Trophoblast cell (in vitro differentiated cells and primary cell): ENCODE results near the gene CTTN.

ENCODE experiments used
- DNase-seq, 2 donors: peaks; one replicate each; pipeline ENCODE4 v3.0.0-alpha.2; 2016
- H2AFZ ChIP-seq: 2 replicates; pipeline ENCODE4 v1.6.1; 2013; ENCODE audit warnings: low read length, moderate library complexity, mild to moderate bottlenecking; ENCODE audit not compliant: insufficient read depth, poor library complexity
- H2AK5ac ChIP-seq: 2 replicates; pipeline ENCODE4 v1.6.1; 2013; ENCODE audit warnings: mild to moderate bottlenecking, low read length
- H2BK120ac ChIP-seq: 2 replicates; pipeline ENCODE4 v1.6.1; 2013; ENCODE audit warnings: low read length, mild to moderate bottlenecking, moderate library complexity; ENCODE audit not compliant: insufficient read depth, poor library complexity
- H2BK12ac ChIP-seq: 2 replicates; pipeline ENCODE4 v1.6.1; 2013; ENCODE audit warnings: mild to moderate bottlenecking, low read length, moderate library complexity
- H2BK5ac ChIP-seq: 2 replicates; pipeline ENCODE4 v1.6.1; 2013; ENCODE audit warnings: low read length, low read depth, moderate library complexity, mild to moderate bottlenecking; ENCODE audit not compliant: poor library complexity
- H3K14ac ChIP-seq: 2 replicates; pipeline ENCODE4 v1.6.1; 2013; ENCODE audit warnings: mild to moderate bottlenecking, low read length
- H3K18ac ChIP-seq: 2 replicates; pipeline ENCODE4 v1.6.1; 2013; ENCODE audit warnings: mild to moderate bottlenecking, low read length
- H3K23ac ChIP-seq: 2 replicates; pipeline ENCODE4 v1.6.1; 2013; ENCODE audit warnings: low read length
- H3K27ac ChIP-seq: 2 replicates; pipeline ENCODE4 v1.5.1; 2013; ENCODE audit warnings: low read depth, mild to moderate bottlenecking, inconsistent platforms, low read length, moderate library complexity
- H3K27me3 ChIP-seq: 2 replicates; pipeline ENCODE4 v1.6.1; 2013; ENCODE audit warnings: inconsistent platforms, mild to moderate bottlenecking, low read length, moderate library complexity; ENCODE audit not compliant: insufficient read depth
- H3K36me3 ChIP-seq, 2 experiments: 1 replicate in 1 of 2; 2 replicates in 1 of 2; pipeline ENCODE4 v1.6.1; 2013; ENCODE audit warnings: low read length in 2 of 2, mild to moderate bottlenecking in 2 of 2, moderate library complexity in 1 of 2; ENCODE audit not compliant: insufficient read depth in 2 of 2, control insufficient read depth in 1 of 2
- H3K4ac ChIP-seq: 2 replicates; pipeline ENCODE4 v1.6.1; 2013; ENCODE audit warnings: low read depth, mild to moderate bottlenecking, low read length, moderate library complexity
- H3K4me1 ChIP-seq, 2 experiments: 1 replicate in 1 of 2; 2 replicates in 1 of 2; pipeline ENCODE4 v1.6.1; 2013; ENCODE audit warnings: low read length in 2 of 2, mild to moderate bottlenecking in 2 of 2, moderate library complexity in 1 of 2; ENCODE audit not compliant: insufficient read depth in 2 of 2, control insufficient read depth in 1 of 2
- H3K4me2 ChIP-seq: 2 replicates; pipeline ENCODE4 v1.6.1; 2013; ENCODE audit warnings: inconsistent platforms, mild to moderate bottlenecking, low read length, moderate library complexity
- H3K4me3 ChIP-seq: 2 replicates; pipeline ENCODE4 v1.5.1; 2013; ENCODE audit warnings: mild to moderate bottlenecking, low read depth, low read length, inconsistent platforms
- H3K79me1 ChIP-seq: one replicate; pipeline ENCODE4 v1.6.1; 2013; ENCODE audit warnings: low read length
- H3K79me2 ChIP-seq: 2 replicates; pipeline ENCODE4 v1.6.1; 2013; ENCODE audit warnings: low read length, mild to moderate bottlenecking; ENCODE audit not compliant: control insufficient read depth, insufficient read depth, poor library complexity
- H3K9ac ChIP-seq: 2 replicates; pipeline ENCODE4 v1.6.1; 2013; ENCODE audit warnings: mild to moderate bottlenecking, low read length
- H3K9me3 ChIP-seq: 2 replicates; pipeline ENCODE4 v1.6.1; 2013; ENCODE audit warnings: low read depth, mild to moderate bottlenecking, control low read depth, inconsistent platforms, low read length; ENCODE audit not compliant: insufficient read depth
- H4K12ac ChIP-seq: 2 replicates; pipeline ENCODE4 v1.6.1; 2013; ENCODE audit warnings: low read depth, mild to moderate bottlenecking, low read length, moderate library complexity
- H4K8ac ChIP-seq: 2 replicates; pipeline ENCODE4 v1.6.1; 2013; ENCODE audit warnings: low read depth, mild to moderate bottlenecking, low read length, moderate library complexity
- H4K91ac ChIP-seq: one replicate; pipeline ENCODE4 v1.6.1; 2013; ENCODE audit warnings: low read depth, mild to moderate bottlenecking, low read length, moderate library complexity
- WGBS: extraction: QIAGEN DNeasy Blood & Tissue Kit; methylation state at CpG from one replicate; pipeline ENCODE4 v1.1.7; 2013; ENCODE audit warnings: missing lambda C conversion rate; ENCODE audit not compliant: insufficient read length, insufficient coverage; ENCODE audit errors: extremely low coverage; 5-methylcytosine and 5-hydroxymethylcytosine counted together

The CTTN gene

GRCh38 chr11:70466154-70466553 is 67.8 kb downstream of the CTTN start:
- no peak overlapping the region for H2BK5ac ChIP-seq

DNA sequence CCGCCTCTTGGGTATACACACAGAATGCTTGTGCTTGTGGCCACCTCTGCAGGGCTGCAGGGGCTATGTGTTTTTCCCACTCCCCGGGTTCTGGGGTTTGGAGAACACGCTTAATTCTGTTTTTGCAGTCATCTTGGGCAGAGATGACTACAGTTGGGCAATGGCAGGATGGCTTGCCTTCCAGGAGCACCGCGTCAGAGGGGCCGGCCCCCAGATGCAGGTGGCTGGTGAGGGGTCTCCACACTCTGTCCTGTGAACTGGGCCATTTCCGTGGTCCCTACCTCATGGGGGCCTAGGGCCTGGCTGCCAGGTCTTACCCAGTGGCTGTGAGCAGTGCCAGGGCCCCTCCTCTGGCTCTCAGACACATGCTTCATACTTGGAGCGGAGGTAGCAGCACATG is 68.3 kb downstream of the CTTN start:
- H2AFZ ChIP-seq: no peak overlapping the region
- no peaks in the 10 kb centered on the region for H3K4me1 ChIP-seq
- H4K91ac ChIP-seq: no peak overlapping the region
- H3K4me3 ChIP-seq: no peak overlapping the region
- no peaks in the 10 kb centered on the region for H3K79me2 ChIP-seq
- no peaks in the 10 kb centered on the region for H3K9me3 ChIP-seq
- H4K8ac ChIP-seq: no peak overlapping the region
- H3K23ac ChIP-seq: no peak overlapping the region
- no peak overlapping the region for H3K9ac ChIP-seq
- H2AK5ac ChIP-seq: no peak overlapping the region
- no peaks in the 10 kb centered on the region for H3K36me3 ChIP-seq
- no peak for DNase-seq
- no peaks in the 10 kb centered on the region for H3K27me3 ChIP-seq
- no peaks in the 10 kb centered on the region for H3K79me1 ChIP-seq
- WGBS: no CpG with 5 or more reads among the region's 8 CpGs
- H3K4me2 ChIP-seq: no peak overlapping the region
- H3K14ac ChIP-seq: no peak overlapping the region
- no peak overlapping the region for H2BK12ac ChIP-seq
- no peak overlapping the region for H3K27ac ChIP-seq
- no peak overlapping the region for H3K4ac ChIP-seq
- H2BK120ac ChIP-seq: no peak overlapping the region
- H2BK5ac ChIP-seq: no peak overlapping the region
- no peak overlapping the region for H4K12ac ChIP-seq
- H3K18ac ChIP-seq: no peak overlapping the region

More at GRCh38 chr11:70466154-70466553, 67.8 kb downstream of the CTTN start:
- Histone ChIP-seq H2BK120ac (no peak overlapping the region), H3K27ac (no peak overlapping the region), H3K14ac (no peak overlapping the region), H3K4ac (no peak overlapping the region), H3K18ac (no peak overlapping the region), H3K79me1 (no peaks in the 10 kb centered on the region), H2BK12ac (no peak overlapping the region), H3K27me3 (no peaks in the 10 kb centered on the region), H3K9ac (no peak overlapping the region), H3K4me2 (no peak overlapping the region), H3K23ac (no peak overlapping the region), H4K91ac (no peak overlapping the region), H2AK5ac (no peak overlapping the region), H3K9me3 (no peaks in the 10 kb centered on the region), H3K36me3 (no peaks in the 10 kb centered on the region), H3K79me2 (no peaks in the 10 kb centered on the region), H3K4me1 (no peaks in the 10 kb centered on the region), H3K4me3 (no peak overlapping the region), H2AFZ (no peak overlapping the region), H4K8ac (no peak overlapping the region), H4K12ac (no peak overlapping the region)
- WGBS: no CpG with 5 or more reads among the region's 10 CpGs
- DNase-seq: peak; percentile 59 to 64

DNA sequence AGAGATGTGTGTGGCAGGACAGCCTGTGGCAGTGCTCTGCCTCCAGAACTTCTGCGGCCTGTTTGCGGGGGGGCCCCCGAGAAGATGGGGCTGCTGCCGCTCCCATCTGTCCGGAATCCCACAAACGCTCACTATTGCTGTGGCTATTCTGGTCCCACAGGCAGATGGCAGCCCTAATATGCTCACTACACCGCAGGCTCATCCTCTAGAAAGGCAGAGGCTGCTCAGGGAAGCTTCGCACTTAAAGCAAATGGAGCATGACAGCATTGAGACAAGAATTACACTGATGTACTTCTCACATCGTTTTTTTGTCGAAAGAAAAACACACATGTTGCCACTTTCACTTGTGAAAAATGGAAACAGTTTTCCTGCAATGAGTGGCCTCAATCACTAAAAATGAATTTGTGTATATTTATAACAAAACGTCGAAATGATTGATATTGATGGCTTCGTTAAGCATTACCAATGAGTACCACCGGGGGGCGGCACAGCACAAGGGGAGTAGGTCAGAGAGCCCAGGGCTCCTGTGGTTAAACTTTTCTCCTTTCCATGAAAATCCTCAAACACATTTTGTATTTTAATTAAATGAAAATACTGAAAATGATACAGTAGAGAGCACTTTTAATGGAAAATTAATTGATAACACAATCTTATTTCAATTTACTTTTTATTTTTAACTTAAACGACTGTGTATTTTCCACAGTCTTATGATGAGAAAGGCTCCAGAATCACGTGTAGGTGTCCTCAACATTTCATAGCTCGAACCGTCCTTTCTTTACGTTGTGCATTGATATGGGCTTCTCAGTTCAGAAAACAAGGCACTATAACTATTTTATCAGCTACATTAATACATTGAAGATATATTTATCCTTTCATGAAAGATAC is 69.1 kb downstream of the CTTN start:
- Histone ChIP-seq H2AK5ac (no peak overlapping the region), H3K79me2 (no peaks in the 10 kb centered on the region), H3K4me2 (no peak overlapping the region), H3K9me3 (no peaks in the 10 kb centered on the region), H2BK12ac (no peak overlapping the region), H3K27me3 (no peaks in the 10 kb centered on the region), H2AFZ (no peak overlapping the region), H3K4me3 (no peak overlapping the region), H3K23ac (no peak overlapping the region), H4K91ac (no peak overlapping the region), H2BK5ac (no peak overlapping the region), H3K4me1 (no peaks in the 10 kb centered on the region), H3K27ac (no peak overlapping the region), H3K36me3 (no peaks in the 10 kb centered on the region), H3K4ac (no peak overlapping the region), H4K8ac (no peak overlapping the region), H3K79me1 (no peaks in the 10 kb centered on the region), H2BK120ac (no peak overlapping the region), H3K18ac (no peak overlapping the region), H4K12ac (no peak overlapping the region), H3K9ac (no peak overlapping the region), H3K14ac (no peak overlapping the region)
- DNase-seq: peak; percentile 47 to 82
- whole genome bisulfite sequencing: no CpG with 5 or more reads among the region's 20 CpGs

- Histone ChIP-seq H3K4me1 (no peaks in the 10 kb centered on the region), H3K79me2 (no peaks in the 10 kb centered on the region), H3K27ac (no peak overlapping the region), H3K79me1 (no peaks in the 10 kb centered on the region), H2AFZ (no peak overlapping the region), H2BK120ac (no peak overlapping the region), H3K18ac (no peak overlapping the region), H3K4me3 (no peak overlapping the region), H3K23ac (no peak overlapping the region), H2BK12ac (no peak overlapping the region), H3K14ac (no peak overlapping the region), H3K4me2 (no peak overlapping the region), H3K27me3 (no peaks in the 10 kb centered on the region), H3K36me3 (no peaks in the 10 kb centered on the region), H4K91ac (no peak overlapping the region), H3K4ac (no peak overlapping the region), H3K9ac (no peak overlapping the region), H2AK5ac (no peak overlapping the region), H3K9me3 (no peaks in the 10 kb centered on the region), H2BK5ac (no peak overlapping the region), H4K12ac (no peak overlapping the region), H4K8ac (no peak overlapping the region)
- DNase-seq: peak; percentile 33 to 64
- no CpG with 5 or more reads among the region's 19 CpGs for WGBS
These were observed 70.2 kb downstream of the CTTN start for GRCh38 chr11:70468256-70469195.
